NCI-H128 (cell line): ENCODE measurements around the gene PDE6G.
A peak's percentile ranks its signal among the peaks of the same experiment; 100 is the strongest.

Source experiments
- DNase-seq: peaks from one replicate; lab custom pipeline; 2025; ENCODE audit not compliant: unreplicated experiment; lab: John Stamatoyannopoulos, UW

PDE6G gene

GRCh38 chr17:81656118-81656743 lies at the start of gene PDE6G:
PDE6G (minus strand) TSS chr17:81656542; CDS start chr17:81653305, 3,237 bp downstream.
- no peak for DNase-seq

- no peak for DNase-seq
These were observed 49.3 kb upstream of the PDE6G start for GRCh38 chr17:81705518-81706231.

- no peak for DNase-seq
These were observed 47.7 kb upstream of the PDE6G start for GRCh38 chr17:81703747-81704654.

GRCh38 chr17:81702934-81703746 lies 46.8 kb upstream of the PDE6G start, which contains the start of gene MRPL12:
MRPL12 (plus strand) TSS chr17:81703367; CDS start chr17:81703502, 135 bp downstream.
- peak; percentile 72 for DNase-seq

GRCh38 chr17:81701288-81702071 lies 45.1 kb upstream of the PDE6G start:
- no peak for DNase-seq

- DNase-seq = no peak
These were observed 44.3 kb upstream of the PDE6G start for GRCh38 chr17:81700353-81701287.

- DNase-seq = no peak
These were observed 41.1 kb upstream of the PDE6G start for GRCh38 chr17:81697261-81698044.

- DNase-seq = no peak
These were observed 40.0 kb upstream of the PDE6G start for GRCh38 chr17:81696218-81696941.

GRCh38 chr17:81695801-81696200 lies 39.5 kb upstream of the PDE6G start:
- no peak for DNase-seq

- no peak for DNase-seq
These were observed 38.9 kb upstream of the PDE6G start for GRCh38 chr17:81695211-81695610.

GRCh38 chr17:81694810-81695209 lies 38.5 kb upstream of the PDE6G start:
- no peak for DNase-seq

- DNase-seq = no peak
These were observed 37.3 kb upstream of the PDE6G start for GRCh38 chr17:81693509-81694210.

GRCh38 chr17:81691608-81692007 lies 35.3 kb upstream of the PDE6G start:
- DNase-seq = no peak

GRCh38 chr17:81691196-81691595 lies 34.9 kb upstream of the PDE6G start:
- DNase-seq = no peak

GRCh38 chr17:81690549-81690948 lies 34.2 kb upstream of the PDE6G start:
- no peak for DNase-seq

GRCh38 chr17:81690066-81690465 lies 33.7 kb upstream of the PDE6G start:
- no peak for DNase-seq

GRCh38 chr17:81688616-81689015 lies 32.3 kb upstream of the PDE6G start:
- no peak for DNase-seq
